NOMO-1 (cell line): ENCODE measurements around the gene TRIM65.

ENCODE experiments used
- DNase-seq, 2 experiments: peaks; one replicate each; lab custom pipeline; 2025; ENCODE audit not compliant: unreplicated experiment in 2 of 2; lab: John Stamatoyannopoulos, UW

TRIM65 gene, protein sequence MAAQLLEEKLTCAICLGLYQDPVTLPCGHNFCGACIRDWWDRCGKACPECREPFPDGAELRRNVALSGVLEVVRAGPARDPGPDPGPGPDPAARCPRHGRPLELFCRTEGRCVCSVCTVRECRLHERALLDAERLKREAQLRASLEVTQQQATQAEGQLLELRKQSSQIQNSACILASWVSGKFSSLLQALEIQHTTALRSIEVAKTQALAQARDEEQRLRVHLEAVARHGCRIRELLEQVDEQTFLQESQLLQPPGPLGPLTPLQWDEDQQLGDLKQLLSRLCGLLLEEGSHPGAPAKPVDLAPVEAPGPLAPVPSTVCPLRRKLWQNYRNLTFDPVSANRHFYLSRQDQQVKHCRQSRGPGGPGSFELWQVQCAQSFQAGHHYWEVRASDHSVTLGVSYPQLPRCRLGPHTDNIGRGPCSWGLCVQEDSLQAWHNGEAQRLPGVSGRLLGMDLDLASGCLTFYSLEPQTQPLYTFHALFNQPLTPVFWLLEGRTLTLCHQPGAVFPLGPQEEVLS

DNA sequence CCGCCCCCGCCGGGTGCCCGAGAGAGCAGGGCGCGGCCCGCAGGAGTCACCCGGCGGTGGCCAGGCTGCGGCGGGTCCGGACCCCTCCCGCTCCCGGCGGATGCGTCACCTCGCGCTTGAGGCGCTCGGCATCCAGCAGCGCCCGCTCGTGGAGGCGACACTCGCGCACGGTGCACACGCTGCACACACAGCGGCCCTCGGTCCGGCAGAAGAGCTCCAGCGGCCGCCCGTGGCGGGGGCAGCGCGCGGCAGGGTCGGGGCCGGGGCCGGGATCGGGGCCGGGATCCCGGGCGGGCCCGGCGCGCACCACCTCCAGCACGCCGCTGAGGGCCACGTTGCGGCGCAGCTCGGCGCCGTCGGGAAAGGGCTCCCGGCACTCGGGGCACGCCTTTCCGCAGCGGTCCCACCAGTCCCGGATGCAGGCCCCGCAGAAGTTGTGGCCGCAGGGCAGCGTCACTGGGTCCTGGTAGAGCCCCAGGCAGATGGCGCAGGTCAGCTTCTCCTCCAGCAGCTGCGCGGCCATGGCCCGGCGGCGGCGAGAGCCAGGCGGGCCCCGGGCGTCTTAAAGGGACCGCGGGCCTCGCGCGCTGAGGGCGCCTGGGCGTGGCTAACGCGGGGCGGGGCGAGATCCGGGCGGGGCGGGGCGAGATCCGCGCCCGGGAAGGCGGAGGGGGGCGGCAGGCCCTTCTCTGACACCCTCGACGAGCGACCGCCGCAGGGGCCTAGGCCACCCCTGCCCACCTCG is at the start of gene TRIM65:
TSS of gene TRIM65 (minus strand) at position 537 of the 745 bp plus-strand sequence. CDS start at position 523, 14 bp downstream.
- peak; percentile 52 to 77 for DNase-seq

DNA sequence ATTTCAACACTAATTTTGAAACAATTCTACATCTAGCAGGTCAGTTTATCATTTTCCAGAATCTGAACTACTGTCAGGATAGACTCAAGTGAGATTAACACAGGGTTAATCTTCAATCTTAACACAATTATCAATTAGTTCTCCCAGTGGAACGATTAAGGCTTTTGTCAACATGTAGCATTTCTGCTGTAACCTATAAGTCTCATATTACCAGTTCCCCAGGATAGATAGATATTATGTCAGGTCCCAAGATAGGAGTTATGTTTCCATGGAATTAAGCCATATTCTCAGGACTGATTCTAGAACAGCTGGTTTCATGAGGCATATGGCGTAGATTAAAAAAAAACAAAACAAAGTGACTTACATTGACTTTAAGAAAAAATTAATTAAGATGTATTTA is 48.5 kb upstream of the TRIM65 start:
- no peak for DNase-seq

GRCh38 chr17:75943491-75943890 is 46.7 kb upstream of the TRIM65 start:
- no peak for DNase-seq

DNA sequence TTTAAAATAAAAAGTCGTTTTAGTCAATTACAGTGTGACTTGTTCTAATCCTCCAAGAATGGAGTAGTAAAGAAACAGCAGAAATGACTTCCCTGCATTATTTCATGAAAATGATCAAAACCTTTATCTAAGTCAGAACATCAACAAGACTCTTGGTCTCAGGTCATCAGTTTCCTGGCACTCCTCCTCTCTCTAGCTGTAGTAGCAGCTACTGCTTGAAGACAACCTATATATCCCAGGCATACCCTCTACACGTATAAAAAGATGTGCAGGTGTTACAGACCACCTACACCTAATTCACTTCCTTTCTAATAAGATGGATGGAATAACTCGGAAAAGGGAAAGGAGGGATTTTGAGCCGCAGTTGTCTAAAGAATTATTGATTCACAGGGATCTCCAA is 45.7 kb upstream of the TRIM65 start:
- DNase-seq = no peak

- no peak for DNase-seq
These were observed 44.7 kb upstream of the TRIM65 start for GRCh38 chr17:75941442-75941819.

GRCh38 chr17:75940727-75941441 is 44.1 kb upstream of the TRIM65 start, which contains the start of gene FBF1:
TSS of gene FBF1 (minus strand) at chr17:75941042. CDS start at chr17:75938149, 2,893 bp downstream.
- DNase-seq = peak; percentile 88 to 95

DNA sequence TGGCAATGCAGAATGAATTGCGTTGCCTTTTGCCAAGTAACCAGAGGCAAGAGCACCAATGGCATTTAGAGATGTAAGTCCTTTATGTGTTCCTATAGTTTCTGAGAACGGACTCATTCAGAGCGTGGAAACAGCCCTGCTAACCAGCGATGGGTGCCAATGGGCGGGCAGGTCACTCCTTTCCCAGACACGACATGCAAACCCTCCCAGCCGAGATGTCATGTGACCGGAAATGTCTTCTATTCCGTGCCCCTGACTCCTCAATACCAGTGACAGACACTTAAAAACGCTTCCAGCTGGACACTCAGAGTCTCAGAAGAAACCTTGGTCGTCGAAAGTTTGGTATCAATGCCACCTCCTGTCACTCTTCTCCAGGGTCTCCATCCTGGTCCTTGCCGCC is 40.9 kb upstream of the TRIM65 start:
- no peak for DNase-seq

DNA sequence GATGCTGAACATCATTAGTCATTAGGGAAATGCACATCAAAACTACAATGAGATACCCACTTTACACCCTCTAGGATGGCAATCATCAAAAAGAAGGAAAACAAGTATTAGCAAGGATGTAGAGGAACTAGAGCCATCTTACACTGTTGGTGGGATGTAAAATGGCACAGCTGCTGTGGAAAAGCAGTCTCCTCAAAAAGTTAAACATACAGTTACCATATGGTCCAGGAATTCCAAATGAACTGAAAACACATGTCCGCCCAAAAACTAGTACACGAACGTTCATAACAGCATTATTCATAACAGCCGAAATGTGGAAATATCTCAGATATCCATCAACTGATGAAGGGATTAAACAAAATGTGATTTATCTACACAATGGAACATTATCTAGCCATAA is 37.1 kb upstream of the TRIM65 start:
- DNase-seq = no peak

GRCh38 chr17:75932852-75933251 is 36.1 kb upstream of the TRIM65 start:
- DNase-seq = no peak

DNA sequence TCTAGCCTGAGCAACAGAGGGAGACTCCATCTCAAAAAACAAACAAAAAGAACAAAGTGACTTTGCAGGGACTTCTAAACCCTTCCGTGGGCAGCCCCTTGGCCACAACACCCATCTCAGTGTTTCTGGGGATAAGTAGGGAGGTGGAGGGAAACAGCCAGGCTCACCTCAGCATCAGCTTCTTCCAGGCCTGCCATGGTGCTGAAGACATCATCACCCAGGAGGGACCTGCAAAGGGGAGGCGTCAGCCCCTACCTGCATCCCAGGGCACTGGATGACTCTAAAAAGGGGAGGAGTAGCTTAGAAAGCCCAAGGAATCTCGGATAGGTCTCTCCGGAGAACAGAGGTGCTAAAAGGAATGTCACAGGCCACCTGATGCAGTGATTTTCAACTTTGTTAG is 34.3 kb upstream of the TRIM65 start:
- no peak for DNase-seq

DNA sequence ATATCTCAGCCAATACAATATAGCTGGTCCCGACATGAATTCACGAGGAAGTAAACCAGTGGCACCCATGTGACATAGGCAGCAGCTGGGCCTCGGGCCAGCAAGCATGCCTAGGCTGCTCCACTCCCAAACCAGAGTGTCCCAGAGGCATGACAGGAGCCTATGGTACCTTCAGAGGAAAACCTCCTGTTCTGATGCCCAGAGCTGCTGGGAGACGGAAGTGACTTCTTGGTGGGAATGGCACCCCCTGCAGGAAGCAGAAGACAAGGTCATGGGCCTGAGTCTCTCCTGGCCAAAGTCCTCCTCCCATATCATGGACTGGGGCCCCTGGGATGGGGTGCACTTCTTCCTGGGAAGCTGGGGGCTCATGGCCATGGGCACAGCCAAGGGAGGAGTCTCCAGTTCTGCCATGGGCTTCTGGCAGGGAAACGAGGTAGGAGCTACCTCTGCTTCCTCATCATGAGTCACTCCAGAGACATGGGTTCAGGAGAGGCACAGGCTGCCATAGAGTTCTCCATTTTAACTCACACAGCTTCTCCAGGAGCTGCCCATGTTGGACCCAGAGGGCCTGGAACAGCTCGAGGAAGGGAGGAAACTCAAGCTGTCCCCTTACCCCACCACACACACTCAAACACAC is 30.7 kb upstream of the TRIM65 start:
- no peak for DNase-seq

- no peak for DNase-seq
These were observed 29.7 kb upstream of the TRIM65 start for GRCh38 chr17:75926456-75926855.

DNA sequence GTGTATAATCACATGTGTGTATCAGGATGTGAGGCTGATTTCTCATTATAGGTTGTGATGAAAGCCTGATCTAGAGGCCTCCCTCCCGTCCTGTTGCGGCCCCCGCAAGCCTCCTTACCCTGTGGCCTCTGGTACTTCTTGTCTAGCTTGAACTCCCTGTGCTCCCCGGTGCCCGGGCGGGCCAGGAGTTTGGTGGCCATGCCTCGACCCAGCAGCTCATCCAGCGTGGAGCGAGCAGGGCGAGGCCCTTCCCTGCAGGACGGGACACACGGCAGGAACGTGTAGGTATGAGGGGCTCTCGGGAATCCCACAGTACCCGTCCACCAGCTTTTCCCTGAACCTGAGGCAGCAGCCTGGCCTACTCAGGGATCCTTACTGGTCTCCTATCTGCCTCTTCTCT is 29.2 kb upstream of the TRIM65 start:
- no peak for DNase-seq

DNA sequence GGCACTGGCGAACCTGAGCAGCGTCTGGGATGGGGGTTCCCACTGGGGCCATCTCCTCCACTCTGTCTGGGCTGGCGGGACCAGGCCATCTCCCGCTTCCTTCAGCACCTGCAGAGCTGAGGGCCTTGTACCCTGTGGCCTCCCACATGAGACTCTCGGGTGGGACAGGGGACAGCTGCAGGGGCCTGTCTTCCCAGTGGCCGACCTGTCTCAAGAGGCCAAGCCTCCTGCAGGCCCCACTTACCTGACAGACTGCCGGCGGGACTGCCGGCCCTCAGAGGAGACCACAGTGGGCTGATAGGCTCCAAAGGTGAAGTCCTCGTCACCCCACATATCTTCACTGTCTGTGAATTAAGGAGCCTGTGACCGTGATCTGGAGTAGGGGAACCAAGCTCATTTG is 28.4 kb upstream of the TRIM65 start:
- DNase-seq = no peak

GRCh38 chr17:75922963-75923874 is 26.5 kb upstream of the TRIM65 start:
- DNase-seq = no peak

DNA sequence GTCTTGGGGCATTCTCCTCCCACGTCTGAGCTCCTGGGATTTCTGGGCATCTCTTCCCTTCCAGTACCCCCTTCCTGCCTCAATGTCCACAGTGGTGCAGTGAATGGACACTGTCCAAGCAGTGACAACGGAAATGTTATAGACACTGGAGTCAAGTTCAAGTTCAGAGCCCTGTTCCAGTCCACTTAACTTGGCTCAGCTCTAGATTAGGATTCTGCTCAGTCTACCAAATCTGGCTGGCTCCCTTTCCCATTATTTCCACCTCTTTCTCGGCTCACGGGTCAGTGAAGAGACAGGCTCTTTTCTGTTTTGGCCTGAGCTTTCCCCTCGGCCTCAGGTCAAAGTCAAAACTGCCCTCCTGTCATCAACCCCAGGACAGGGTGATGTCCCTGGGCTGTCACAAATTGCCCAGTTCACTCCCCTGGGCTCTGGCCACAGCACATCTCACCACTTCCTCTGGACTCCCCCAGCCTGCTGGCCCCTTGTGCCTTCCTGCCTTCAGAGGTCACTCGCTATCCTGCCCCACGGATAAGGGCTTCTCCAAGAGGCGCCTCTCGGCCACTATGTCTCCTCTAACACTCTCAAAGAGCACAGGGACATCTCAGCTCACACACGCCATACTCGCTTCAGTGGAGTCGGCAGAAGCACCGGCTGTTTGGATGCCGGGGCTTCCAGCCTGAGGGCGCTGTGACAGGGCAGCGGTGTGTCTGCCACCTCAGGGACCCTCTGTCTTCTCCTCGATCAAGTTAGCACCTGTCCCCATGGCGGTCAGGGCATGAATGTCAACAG is 25.6 kb upstream of the TRIM65 start:
- no peak for DNase-seq

DNA sequence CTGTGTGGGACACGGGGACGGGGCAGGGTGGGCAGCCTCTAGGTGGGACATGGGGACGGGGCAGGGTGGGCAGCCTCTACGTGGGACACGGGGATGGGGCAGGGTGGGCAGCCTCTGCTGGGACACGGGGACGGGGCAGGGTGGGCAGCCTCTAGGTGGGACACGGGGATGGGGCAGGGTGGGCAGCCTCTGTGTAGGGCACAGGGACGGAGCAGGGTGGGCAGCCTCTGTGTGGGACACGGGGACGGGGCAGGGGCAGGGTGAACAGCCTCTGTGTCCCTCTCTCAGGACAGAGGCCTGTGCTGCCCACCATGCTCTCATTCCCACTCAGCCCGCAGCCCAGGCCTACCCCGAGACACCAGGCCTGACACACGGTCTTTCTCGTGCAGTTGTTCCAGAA is 24.8 kb upstream of the TRIM65 start:
- DNase-seq = no peak

DNA sequence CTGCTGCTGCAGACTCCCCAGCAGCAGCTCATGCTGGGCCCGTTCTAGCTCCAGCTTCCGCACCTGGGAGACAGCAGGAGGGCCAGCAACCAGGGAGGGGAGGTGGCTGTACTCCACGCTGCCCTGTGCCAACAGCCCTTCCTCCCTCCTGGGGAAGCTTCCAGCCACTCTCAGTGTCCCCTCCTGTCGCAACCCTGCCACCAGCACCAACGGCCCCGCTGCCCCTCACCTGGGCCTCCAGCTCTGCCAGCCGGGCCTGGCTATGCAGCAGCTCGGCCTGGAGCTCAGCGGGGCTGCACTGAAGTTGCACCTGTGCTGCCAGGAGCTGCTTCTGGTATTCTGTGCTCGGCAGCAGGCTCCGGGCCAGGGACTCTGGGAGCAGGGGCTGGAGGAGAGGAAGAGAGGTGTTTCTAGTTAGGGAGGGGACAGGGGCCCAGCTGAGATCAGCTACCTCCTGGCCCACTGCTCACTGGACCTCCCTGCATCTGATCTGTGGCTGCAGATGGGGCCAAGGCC is 23.4 kb upstream of the TRIM65 start:
- DNase-seq = no peak

GRCh38 chr17:75919611-75920010 is 22.9 kb upstream of the TRIM65 start:
- no peak for DNase-seq
